Stimulated activated CD4-positive, alpha-beta T cell treated with anti-CD3 and anti-CD28 coated beads, Interleukin-2, amount 100 ng/mL, for 48 hours (primary cell): Measurements from ENCODE around the gene TENT4B.
"Not testable (repeated sequence)": the region's sequence is repeated elsewhere in the genome, so short reads cannot be mapped to it uniquely, and the experiment has no call there.

Experiments
- DNase-seq, 2 donors: peaks; one replicate each; pipeline ENCODE4 v3.0.0-alpha.2; 2020

TENT4B gene

DNA sequence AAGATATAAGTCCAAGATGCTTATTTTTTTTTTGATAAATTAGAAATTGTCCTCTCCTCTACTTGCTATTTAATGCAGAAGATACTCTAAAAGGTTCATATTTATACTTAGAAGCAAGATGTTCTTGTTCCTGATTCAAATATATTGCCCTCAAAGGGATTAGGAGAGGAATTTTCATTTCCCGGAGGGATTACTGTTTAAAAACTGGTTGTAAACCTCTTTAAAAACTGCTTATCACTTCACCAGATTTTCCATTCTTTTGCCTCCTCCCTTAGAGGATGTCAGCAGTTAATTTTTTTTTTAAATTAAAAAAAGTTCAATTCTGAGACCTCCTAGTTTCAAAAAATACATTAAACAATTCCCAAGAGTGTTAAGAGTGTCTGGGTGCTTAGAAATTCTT is 2.8 kb downstream of the TENT4B start:
- no peak for DNase-seq

DNA sequence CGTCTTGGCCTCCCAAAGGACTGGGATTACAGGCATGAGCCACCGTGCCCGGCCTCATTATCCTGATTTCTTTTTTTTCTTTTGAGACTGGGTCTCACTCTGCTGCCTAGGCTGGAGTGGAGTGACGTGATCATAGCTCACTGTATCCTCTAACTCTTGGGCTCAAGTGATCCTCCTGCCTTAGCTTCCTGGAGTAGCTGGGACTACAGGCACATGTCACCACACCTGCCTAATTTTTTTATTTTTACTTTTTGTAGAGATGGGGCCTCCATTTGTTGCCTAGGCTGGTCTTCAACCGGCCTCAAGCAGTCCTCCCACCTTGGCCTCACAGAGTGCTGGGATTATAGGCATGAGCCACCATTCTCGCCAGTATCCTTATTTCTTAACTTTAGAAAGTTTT is 3.5 kb downstream of the TENT4B start:
- DNase-seq, result no peak

DNA sequence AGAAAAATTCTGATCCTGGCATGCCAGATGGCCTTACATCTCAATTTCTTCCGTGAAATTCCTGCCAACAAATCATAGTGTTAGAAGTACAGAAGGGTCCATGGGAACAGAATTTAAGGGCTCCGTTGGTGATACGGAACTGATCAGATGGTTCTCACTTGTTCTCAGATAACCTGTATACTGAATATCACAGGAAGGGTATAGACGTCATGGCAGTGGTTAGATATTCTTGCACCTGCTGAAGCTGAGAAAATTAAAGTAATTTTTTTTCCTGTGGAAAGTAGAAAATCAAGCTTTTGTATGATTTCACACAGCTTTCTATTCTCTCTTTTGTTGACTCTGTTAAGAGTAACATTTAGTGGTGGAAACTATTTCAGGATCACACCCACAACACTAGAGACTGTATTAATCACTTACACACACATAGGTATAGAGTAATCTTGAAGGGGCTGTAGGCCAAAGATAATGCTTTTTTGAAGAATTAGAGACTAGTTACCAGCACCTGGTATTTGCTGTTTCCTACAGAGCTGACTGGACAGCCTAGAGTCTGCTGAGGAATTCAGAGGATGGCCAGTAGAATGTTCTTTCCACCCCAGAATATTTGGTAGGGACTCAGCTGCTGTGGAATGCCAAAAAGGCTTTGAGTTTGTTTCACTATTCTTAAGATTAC is 7.5 kb downstream of the TENT4B start:
- no peak for DNase-seq

DNA sequence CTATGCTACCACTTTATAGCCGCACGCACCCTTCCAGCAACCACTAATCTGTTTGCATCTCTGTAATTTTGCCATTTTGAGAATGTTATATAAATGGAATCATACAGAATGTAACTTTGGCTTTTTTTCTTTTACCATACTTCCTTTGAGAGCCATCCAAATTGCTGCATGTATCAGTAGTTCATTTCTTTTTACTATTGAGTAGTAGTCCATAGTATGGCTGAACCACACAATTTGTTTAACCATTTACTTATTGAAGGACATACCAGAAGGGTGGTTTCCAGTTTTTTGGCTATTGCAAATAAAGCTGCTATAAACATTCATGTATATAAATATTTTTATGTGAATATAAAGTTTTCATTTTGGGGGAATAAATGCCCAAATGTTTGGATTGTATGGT is 8.8 kb downstream of the TENT4B start:
- no peak for DNase-seq

DNA sequence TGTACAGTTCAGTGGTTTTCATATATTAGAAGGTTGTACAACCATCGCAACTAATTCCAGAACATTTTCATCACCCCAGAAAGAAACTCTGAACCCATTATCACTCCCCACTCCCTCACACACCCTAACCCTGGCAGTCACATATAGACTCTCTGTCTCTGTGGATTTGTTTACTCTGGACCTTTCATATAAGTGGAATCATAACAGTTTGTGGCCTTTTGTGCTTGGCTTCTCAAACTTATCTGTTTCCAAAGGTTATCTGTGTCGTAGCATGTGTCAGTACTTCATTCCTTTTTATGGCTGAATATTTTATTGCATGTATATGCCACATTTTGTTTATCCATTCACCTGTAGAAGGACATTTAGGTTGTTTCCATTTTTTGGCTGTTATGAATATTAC is 12.4 kb downstream of the TENT4B start:
- no peak for DNase-seq

DNA sequence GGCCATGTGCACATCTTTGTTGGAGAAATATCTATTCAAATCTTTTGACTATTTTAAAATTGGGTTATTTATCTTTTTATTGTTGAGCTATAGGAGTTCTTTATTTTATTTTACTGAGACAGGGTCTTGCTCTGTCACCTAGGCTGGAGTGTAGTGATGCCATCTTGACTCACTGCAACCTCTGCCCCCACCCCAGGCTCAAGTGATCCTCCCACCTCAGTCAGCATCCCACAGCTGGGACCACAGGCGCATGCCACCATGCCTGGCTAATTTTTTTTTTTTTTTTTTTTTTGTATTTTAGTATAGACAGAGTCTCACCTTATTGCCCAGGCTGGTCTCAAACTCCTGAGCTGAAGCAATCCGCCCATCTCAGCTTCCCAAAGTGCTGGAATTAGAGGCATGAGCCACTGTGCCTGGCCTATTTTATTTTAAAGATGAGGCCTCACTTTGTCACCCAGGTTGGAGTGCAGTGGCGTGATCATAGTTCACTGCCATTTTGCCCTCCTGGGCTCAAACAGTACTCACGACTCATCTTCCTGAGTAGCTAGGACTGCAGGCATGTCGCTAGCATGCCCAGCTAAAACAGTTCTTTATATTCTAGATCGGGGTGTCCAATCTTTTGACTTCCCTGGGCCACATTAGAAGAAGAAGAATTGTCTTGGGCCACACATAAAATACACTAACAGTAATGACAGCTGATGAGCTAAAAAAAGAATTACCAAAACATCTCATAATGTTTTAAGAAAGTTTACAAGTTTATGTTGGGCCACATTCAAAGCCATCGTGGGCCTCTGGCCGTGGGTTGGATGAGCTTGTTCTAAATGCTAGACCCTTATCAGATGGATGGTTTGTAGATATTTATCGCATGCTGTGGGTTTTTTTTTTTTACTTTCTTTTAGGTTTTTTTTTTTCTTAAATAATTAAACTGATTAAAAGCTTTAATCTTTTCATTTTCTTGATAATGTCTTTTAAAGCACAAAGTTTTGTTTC is 13.7 kb downstream of the TENT4B start:
- no peak for DNase-seq

DNA sequence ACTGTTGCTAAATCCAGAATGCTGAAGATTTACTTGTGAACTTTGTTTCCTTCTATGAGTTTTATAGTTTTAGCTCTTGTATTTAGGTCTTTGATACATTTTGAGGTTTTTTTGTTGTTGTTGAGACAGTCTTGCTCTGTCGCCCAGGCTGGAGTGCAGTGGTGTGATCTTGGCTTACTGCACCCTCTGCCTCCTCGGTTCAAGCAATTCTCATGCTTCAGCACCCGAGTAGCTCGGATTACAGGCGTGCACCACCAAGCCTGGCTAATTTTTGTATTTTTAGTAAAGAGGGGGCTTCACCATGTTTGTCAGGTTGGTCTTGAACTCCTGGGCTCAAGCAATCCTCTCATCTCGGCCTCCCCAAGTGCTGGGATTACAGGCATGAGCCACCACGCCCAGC is 14.4 kb downstream of the TENT4B start:
- no peak for DNase-seq

DNA sequence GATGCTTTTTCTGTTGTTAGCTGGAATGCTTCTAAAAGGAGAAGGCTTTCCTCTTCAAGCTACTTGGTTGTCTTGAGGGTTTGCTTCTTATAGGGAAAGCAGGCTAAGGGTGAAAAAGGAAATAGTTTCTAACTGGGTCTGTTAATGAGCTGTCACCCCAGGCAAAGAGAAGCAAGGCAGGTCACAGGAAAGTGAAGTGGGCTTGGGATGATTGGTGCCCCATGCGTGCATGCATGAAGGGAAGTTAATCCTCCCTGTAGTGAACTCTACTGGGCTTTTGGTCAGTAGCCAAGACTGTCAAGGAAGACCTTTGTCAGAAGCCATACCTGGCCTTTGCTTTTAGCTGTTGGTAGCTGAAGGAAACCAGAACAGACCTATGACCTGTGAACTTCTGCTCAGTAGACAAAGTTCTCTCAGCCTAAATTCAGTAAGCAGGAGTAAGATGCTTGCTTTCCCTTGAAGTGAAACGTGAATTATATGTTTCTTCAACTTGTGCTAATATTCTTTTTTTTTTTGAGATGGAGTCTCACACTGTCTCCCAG is 16.5 kb downstream of the TENT4B start:
- DNase-seq, result no peak

DNA sequence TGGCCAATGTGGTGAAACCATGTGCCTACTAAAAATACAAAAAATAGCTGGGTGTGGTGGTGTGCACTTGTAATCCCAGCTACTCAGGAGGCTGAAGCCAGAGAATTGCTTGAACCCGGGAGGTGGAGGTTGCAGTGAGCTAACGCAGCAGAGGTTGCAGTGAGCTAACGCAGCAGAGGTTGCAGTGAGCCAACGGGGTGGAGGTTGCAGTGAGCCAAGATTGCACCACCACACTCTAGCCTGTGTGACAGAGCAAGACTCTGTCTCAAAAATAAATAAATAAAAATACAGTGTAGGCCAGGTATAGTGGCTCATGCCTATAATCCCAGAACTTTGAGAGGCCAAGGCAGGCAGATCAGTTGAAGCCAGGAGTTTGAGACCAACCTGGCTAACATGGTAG is 18.7 kb downstream of the TENT4B start:
- not testable (repeated sequence) for DNase-seq

DNA sequence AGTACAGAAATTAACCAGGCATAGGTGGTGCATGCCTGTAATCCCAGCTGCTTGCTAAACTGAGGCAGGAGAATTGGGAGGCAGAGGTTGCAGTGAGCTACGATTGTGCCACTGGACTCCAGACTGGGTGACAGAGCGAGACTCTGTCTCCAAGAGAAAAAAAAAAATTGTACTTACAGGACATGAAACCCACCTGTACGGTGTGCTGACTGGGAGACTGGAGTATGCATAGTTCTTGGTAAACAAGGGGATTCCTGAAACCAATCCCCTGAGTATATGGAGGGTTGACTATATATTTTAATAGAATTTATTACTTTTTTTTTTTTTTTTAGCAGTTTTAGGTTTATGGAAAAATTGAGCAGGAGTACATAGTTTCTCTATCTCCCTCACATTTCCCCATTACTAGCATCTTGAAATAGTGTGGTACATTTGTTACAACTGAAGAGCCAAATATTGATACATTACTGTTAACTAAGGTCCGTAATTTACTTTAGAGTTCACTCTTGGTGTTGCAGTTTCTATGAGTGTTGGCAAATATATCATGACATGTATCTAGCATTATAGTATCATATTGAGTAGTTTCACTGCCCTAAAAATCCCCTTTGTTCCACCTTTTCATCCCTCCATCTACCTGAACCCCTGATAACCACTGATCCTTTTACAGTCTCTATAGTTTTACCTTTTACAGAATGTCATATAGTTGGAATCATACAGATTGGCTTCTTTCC is 19.3 kb downstream of the TENT4B start:
- DNase-seq, result no peak

DNA sequence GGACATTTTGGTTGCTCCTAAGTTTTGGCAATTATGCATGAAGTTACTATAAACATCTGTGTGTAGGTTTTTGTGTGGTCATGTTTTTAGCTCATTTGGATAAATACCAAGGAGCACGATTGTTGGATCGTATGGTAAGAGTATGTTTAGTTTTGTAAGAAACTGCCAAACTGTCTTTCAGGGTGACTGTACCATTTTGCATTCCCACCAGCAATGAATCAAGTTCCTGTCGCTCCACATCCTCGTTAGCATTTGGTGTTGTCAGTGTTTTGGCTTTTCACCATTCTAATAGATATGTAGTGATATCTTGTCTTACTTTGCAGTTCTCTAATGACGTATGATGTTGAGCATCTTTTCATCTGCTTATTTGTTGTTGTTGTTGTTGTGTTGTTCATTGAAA is 20.2 kb downstream of the TENT4B start:
- DNase-seq, result no peak

DNA sequence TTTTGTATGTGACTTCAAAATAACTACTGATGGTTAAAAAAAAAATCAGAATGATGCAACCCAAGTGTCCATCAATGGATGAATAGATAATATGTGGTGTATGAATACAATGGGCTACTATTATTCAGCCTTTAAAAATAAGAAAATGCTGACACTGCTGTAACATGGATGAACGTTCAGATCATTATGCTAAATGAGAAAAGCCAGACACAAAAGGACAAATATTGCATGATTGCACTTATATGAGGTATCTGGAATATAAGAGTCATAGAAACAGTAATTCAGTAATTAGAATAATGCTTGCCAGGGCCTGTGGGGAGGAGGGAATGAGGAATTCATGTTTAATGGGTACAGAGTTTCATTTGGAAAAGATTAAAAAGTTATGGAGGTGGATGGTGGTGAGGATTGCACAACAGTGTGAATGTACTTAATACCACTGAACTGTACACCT is 25.4 kb downstream of the TENT4B start:
- DNase-seq, result no peak

DNA sequence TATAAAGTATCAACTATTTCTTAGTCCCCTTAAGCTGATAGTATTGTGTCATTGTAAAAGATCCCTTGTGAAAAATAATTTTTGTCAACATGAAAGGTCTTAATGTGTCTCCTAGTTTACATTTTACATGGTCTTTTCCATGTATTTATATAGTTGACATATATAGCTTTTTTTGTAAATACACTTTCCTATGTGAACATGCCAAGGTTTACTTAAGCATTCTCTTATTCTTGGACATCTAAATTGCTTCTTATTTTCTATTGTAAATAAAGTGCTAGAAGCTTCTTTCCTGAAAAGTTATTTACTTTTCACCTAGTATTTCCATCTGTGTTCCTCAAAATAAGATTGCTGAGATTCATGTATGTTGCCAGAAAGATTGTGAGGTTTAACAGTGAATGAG is 29.3 kb downstream of the TENT4B start:
- DNase-seq, result no peak

DNA sequence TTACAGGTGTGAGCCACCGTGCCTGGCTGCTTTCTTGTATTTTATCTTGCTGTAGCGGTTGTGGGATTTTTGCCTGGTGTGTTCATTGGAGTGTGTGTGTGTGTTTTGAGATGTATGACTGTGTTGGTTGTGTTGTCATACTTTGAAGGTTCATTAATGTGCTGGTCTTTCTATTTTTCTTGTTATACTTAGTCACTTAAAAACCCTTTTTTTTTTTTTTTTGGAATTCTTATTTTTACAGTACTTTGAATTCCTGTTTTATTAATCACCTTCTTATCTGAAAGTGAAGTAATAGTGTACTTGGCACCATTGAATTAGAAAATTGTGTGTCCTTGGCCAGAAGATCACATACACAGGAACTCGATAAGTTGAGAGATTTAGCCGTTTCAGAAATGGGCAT is 30.2 kb downstream of the TENT4B start:
- no peak for DNase-seq

DNA sequence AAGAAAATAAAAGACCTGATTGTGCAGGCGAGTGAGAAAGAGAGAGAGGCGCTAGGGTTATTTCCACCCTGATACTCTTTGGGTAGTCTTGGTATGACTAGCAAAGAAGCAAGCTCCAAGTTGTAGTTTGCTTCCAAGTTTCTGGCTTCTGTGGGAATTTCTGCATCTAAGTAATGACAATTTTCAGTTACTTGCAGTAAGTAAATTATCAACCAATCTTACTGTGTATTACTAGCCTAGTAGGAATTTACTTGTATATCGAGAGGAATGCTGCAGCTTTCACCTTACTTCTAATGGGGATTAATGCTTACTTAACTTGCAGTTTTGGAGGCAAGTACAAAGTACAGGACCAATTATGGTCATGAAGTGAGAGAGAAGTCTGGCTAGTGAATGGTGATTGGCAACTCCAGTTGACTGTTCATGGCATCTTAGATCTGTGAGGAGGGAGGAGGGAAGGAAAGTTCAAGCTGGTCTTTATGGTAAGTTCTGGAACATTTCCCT is 31.9 kb downstream of the TENT4B start:
- DNase-seq, result no peak

DNA sequence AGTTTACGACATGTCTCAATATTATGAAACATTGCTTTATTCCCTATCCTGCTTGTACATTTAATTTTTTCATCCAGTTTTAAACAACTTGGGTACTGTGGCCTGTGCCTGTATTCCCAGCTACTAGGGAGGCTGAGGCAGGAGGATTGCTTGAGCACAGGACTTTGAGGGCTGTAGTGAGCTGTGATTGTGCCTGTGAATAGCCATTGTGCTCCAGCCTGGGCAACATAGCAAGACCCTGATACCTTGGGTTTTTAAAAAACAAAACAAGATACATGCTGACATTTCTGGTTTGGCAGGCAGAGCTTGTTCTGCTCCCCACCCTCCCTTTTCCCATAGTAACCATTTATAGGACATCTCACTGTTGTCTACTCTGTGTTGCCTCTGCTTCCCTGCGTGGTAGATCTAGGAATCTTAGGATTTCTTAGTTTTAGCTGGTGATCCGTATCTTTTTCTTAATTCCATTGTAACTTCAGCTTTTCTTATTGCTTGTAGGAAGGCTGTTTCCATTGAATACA is 35.6 kb downstream of the TENT4B start:
- no peak for DNase-seq

DNA sequence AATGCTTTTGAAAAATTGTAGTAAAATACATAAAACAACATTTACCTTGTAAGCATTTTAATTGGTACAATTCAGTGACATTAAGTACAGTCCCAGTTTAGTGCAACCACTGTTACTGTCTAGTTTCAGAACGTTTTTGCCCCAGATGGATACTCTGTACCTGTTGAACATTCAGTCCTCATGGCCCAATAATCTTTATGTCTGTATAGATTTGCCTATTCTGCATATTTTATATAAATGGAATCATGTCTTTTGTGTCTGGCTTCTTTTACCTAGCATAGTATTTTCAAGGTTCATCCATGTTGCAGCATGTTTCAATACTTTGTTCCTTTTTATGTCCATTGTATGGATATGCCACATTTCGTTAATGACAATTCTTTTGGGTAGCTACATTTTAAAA is 37.2 kb downstream of the TENT4B start:
- no peak for DNase-seq

DNA sequence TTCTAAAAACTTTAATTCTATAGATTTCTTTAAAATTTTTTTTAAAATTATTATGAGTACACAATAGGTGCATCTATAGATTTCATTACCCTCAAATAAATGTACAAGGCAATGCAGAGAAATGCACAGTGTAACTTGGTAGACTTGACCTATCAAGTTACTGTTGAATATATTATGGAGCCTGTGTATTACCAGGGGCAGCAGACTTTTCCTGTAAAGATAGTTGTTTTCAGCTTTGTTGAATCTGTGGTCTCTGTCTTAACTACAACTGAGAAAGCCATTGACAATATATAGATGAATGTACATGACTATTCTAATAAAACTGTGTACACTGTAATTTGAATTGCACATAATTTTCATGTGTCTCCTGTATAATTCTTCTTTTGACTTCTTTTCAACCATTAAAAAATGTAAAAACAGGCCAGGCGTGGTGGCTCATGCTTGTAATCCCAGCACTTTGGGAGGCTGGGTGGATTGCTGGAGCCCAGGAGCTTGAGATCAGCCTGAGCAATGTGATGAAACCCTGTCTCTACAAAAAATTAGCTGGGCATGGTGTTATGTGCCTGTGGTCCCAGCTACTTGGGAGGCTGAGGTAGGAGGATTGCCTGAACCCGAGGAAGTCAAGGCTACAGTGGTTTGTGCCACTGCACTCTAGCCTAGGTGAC is 39.4 kb downstream of the TENT4B start:
- no peak for DNase-seq

DNA sequence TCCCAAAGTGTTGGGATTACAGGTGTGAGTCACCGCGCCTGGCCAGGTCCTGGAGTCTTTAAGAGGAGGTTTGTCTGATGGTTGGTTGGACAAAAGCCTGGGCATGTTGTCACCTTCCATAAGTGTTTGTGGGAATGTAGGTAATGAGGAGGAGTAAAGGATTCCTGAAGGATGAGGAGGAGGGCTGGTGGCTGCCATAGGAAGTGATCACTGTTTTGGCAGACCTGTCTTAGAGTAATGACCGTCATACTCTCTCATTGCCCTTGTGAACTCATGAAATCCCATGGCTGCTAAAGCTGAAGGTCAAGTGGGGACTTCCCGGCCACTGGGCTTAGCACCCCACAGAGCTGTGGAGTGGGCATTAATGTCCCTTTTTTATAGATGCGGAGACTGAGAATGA is 40.5 kb downstream of the TENT4B start:
- DNase-seq, result no peak

DNA sequence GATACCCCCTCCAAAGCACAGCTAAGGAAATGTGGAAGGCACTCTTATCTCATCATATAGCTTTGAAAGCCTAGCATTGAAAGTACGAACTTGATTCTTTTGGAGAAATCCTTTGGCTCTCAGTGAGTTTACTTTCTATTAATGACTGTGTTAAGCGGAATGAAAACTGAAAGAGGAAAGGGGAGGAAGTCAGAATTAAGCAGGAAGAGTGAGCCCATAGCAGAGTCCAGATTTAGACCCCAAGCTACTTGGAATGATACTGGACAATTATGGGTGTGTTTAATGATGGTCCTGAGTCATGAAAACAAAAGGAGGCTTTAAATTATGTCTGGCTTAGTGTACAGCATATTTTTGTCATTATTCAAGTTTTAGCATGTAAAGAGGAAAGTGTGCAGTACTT is 42.2 kb downstream of the TENT4B start:
- no peak for DNase-seq

DNA sequence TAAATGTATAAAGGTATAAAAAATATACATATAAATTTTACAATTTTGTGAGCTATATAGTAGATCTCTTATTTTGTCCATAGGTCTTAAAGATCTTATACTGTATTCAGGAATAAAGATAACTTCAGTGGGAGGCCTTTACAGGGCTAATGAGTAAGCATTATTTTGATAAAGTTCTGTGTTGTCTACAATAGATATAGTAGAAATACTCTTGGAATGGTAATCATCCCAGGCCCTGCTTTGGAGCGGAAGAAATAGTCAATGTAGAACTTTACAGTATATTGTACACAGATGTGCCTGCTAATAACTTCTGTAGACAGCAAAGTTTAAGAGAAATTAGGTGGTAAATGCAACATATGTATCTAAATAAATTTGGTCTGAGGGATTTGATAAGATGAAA is 42.6 kb downstream of the TENT4B start:
- no peak for DNase-seq

DNA sequence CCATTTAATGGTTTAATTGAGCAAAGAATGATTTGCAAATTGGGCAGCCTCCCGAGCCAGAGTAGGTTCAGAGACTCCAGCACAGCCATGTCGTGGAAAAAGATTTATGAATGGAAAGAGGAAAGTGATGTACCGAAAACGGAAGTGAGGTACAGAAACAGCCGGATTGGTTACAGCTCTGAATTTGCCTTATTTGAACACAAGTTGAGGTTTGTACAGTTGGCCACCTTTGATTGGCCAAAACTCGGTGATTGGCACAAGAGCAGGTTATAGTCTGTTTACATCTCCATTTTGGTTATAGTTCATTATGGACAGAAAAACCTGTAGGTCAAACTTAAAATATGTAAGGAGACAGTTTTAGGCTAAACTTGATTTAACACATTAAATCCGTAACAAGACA is 44.5 kb downstream of the TENT4B start:
- DNase-seq, result no peak
